GM18861 (cell line): ENCODE measurements around the gene FRMPD1.
"Not testable (repeated sequence)": the region's sequence is repeated elsewhere in the genome, so short reads cannot be mapped to it uniquely, and the experiment has no call there.

Experiments used
- ATAC-seq: cut with Tn5 transposase; IDR thresholded peaks from one replicate; pipeline ENCODE4 v1.9.1; 2021; ENCODE audit not compliant: unreplicated experiment

Gene FRMPD1

DNA sequence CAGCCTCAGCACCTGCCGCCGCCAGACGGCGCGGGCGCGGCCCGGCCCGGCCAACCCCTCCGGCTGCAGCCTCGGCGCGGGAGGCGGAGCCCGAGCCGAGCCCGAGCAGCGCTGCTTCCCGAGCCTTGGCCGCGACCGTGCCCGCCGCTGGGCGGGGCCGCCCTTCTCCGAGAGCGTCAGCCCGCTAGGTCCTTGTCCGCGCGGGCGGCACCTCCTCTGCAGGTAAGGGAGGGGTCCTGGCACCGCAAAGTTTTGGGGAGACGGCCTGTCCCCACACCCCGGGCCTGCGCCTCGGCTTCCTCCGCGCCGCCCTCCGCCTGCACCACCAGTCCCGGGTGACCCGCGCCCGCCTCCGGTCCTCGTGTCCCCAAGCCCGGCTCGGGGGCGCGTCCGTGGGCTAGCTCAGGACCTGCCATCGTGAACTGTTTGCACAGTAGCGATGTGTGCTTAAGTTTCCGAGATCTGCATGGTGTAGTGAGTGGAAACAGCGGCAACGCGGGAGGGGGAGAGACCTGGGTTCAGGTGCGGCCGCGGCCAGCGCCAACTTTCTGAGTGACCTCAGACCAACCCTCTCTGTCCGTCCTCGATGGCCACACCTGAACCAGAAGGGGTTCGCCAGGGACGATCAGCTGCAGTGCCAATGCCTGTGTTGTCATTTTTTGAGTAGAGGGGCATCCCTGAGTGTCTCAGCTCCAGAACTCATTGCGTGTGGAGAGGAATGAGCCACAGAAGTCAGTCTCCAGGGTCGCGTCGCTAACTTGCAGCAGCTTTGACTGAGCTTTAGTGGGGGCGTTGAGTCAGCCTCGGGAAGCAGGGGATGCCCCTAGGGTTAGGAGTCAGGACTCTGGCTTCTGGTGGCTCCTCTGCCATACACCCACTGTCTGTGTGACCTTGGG, at the start of gene FRMPD1:
Gene FRMPD1 (plus strand): TSS at position 82 of the 896 bp plus-strand sequence. CDS start 41,688 bp downstream, outside the sequence.
- peak; percentile 57 for ATAC-seq

GRCh38 chr9:37602061-37602460, 48.7 kb upstream of the FRMPD1 start:
- ATAC-seq: not testable (repeated sequence)

DNA sequence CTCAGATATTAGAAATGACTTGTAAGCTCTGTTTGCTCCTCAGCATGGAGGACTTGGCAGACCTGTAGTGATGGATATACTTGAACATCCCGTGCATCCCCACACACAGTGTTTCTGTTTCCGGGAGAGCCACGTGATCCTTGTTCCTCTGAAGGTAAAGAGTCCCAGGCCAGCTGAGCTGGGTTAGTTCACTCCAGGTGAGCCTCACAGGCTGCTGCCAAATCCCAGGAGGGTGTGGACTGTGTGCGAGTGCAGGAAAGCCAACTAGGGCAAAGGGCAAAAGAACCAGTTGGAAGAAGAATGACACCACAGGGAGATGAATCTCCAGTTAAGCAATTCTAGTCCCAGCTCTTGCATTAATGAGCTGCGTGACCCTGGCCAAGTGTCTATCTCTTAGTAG, 47.9 kb upstream of the FRMPD1 start:
- ATAC-seq: no peak

DNA sequence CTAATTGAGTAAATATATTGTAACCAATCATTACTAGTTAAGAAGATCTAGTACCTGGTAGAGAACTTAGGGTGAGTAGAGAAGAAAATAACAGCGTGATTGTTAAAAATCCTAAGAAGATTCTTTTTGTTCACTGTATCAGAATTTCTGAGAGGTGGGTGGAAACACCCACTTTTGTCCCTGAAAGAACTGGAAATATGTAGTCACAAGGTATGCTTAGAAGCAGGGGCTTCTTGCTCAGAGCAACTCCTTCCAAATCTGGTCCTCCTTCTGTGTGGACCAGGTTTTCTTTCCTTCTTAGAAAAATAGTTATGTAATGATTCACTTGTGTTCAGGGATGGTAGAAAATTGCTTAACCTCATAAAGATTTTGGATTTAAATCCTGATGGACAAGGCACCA, 46.5 kb upstream of the FRMPD1 start:
- ATAC-seq: no peak

- ATAC-seq: no peak
Measured at GRCh38 chr9:37608250-37608649, 42.5 kb upstream of the FRMPD1 start.

DNA sequence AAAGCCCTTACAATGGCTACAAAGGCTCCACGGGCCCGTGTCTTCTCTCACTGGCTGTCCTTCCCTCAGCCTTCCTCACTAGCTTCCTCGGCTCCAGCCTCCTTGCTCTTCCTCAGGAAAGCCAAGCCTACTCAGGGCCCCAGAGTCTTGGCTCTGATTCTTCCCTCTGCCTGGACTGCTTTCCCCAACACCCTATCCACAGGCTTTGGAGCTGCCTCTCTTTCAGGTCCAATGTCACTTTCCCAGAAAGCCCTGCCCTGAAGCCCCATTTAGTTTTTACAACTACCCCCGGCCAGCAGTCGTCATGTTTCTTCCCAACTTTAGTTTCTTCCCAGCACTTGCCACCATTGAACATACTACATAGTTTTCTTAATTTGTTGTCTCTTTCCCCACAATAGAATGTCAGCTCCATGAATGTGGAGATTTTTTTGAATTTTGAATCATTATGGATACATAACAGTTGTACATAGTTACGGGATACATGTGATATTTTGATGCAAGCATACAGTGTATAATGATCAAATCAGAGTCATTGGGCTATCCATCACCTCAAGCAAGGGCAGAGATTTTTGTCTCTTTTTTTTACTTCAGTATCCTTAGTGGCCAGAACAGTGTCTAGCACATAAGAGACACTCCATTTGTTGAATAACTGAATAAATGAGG, 40.9 kb upstream of the FRMPD1 start:
- no peak for ATAC-seq

GRCh38 chr9:37611014-37611413, 39.7 kb upstream of the FRMPD1 start:
- no peak for ATAC-seq

- ATAC-seq: no peak
Measured at GRCh38 chr9:37611961-37612360, 38.8 kb upstream of the FRMPD1 start.

GRCh38 chr9:37617161-37617560, 33.6 kb upstream of the FRMPD1 start:
- ATAC-seq: no peak

- no peak for ATAC-seq
Measured at GRCh38 chr9:37617832-37618231, 32.9 kb upstream of the FRMPD1 start.

DNA sequence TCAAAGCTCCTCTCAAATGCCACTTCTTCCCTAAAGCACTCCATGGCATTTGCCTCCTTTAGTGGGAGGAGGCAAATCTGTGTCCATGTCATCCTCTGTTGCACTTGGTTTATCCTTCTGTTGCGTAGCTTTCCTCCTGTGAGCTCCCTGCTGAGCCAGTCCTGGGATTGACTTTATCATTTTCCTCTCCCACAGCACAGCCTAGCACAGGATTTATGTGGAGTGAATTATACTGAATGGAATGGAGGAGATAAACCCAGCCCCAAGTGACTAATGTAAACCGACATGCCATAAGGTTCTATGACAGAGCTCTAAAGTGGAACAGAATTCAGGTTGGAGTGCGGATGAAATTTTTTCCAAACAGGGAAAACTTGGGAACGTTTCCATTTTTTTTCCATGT, 31.9 kb upstream of the FRMPD1 start:
- ATAC-seq: no peak

- ATAC-seq: no peak
Measured at GRCh38 chr9:37619806-37620205, 30.9 kb upstream of the FRMPD1 start.

GRCh38 chr9:37620396-37620795, 30.4 kb upstream of the FRMPD1 start:
- no peak for ATAC-seq

- no peak for ATAC-seq
Measured at GRCh38 chr9:37621273-37622121, 29.3 kb upstream of the FRMPD1 start.

DNA sequence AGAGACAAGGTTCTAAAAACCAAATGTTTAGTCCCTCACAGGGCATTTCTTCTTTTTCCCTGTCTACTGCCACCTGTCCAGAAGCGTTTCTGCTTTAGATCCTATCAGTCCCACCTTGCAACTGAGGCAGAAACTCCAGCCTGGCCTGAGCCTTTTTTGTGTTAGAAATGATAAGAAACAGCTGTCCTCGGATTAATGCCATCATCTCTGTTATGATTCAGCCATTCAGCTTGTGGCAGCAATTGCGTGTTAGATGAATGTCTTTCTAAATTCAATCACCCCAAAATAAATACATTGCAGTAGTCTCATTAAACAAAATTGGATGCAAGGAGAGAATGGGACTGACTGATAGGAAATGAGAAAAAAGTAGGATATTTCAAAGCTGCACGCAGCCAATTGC, 28.3 kb upstream of the FRMPD1 start:
- no peak for ATAC-seq

GRCh38 chr9:37623267-37623666, 27.5 kb upstream of the FRMPD1 start:
- no peak for ATAC-seq

- ATAC-seq: no peak
Measured at GRCh38 chr9:37624073-37624472, 26.7 kb upstream of the FRMPD1 start.

DNA sequence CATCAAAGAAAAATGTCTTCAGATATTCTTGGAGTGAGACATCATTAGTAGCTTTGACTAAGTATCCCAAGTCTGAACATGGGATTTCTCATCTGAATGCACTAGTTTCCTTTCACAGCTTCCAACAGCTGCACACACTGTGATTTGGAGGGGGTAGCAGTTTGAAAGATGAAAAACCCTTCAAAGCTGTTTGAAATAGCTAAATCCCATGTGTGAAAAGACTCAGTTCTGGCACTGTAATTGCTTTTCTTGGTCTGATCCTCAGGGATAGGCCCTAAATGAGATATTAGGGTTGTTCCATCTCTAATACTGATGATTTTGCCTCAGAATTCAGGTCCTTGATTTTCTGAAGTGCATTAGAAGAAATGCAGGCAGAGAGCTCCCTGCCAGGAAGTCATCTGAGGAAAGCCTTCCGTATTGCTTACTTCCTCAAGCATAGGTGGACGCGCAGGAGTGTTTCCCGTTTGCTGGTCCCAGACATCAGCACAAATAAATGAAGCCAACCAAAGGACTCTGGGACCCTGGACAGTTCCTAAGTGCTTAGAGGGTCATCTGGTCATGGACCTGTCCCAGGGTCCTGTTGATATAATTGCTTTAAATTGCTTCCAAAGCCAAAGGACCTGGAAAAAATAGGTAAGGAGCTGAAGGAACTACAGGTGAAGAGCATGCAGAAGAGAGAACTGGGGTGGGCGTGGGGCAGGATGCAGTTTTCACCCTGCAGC, 25.6 kb upstream of the FRMPD1 start:
- ATAC-seq: no peak

DNA sequence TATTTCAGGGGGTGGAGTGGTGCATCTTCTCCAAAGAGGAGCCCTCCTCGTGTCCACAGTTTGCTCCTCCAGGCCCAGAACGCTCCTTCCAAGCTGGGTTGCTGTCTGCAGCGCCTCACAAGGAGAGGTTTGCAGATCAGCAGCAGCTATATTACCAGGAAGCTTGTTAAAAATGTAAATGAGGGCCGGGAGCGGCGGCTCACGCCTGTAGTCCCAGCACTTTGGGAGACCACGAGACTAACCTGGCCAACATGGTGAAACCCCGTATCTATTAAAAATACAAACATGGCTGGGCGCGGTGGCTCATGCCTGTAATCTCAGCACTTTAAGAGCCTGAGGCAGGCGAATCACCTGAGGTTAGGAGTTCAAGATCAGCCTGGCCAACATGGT, 25.0 kb upstream of the FRMPD1 start:
- no peak for ATAC-seq

DNA sequence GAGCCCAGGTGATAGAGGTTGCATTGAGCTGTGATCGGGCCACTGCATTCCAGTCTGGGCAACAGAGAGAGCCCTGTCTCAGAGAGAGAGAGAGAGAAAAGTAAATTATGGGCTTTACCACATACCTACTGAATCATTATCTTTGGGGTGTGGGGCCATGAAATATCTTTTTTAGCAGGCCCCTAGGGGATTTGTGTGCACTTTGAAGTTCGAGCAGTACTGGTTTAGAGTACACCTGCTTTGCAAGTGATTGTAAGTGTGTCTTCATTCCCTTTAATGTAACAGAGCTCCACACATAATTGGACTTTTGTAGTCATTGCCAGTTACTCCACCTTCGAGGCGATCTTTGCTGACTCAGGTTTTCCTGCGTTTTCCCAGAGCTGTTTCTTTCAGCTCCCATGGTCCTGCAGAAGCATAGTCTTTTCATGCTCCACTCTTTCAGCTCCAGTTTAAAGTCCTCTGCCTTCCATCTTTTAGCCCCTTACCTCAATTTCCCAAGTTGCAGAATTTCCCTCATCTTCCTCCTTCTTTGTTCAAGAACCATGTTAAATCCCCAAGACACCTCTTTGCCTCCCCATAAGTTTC, 24.0 kb upstream of the FRMPD1 start:
- ATAC-seq: no peak
